HG02884 (cell line): ENCODE measurements around the gene RGS9.
"Not testable (repeated sequence)": the region's sequence is repeated elsewhere in the genome, so short reads cannot be mapped to it uniquely, and the experiment has no call there.

Experiments used
- ATAC-seq: cut with Tn5 transposase; IDR thresholded peaks from one replicate; pipeline ENCODE4 v1.9.1; 2021; ENCODE audit warnings: mild to moderate bottlenecking, moderate library complexity; ENCODE audit not compliant: unreplicated experiment

The RGS9 gene

GRCh38 chr17:65137021-65137939 is at the start of gene RGS9:
Gene RGS9, plus strand, starts transcription at chr17:65137370. Its CDS starts 171 bp downstream, at chr17:65137541.
- peak; percentile 86 for ATAC-seq

GRCh38 chr17:65088621-65089360 is 48.4 kb upstream of the RGS9 start:
- no peak for ATAC-seq

GRCh38 chr17:65092262-65092661 is 44.9 kb upstream of the RGS9 start:
- ATAC-seq: no peak

- not testable (repeated sequence) for ATAC-seq
Observed at GRCh38 chr17:65092721-65093356, 44.3 kb upstream of the RGS9 start.

GRCh38 chr17:65093930-65094329 is 43.2 kb upstream of the RGS9 start:
- ATAC-seq: no peak

- no peak for ATAC-seq
Observed at GRCh38 chr17:65095465-65095864, 41.7 kb upstream of the RGS9 start.

- ATAC-seq: not testable (repeated sequence)
Observed at GRCh38 chr17:65096382-65096781, 40.8 kb upstream of the RGS9 start.

GRCh38 chr17:65097110-65097509 is 40.1 kb upstream of the RGS9 start:
- ATAC-seq: no peak

- no peak for ATAC-seq
Observed at GRCh38 chr17:65099475-65099874, 37.7 kb upstream of the RGS9 start.

- peak; percentile 83 for ATAC-seq
Observed at GRCh38 chr17:65099941-65100315, 37.2 kb upstream of the RGS9 start.

- peak; percentile 63 for ATAC-seq
Observed at GRCh38 chr17:65100316-65101140, 36.6 kb upstream of the RGS9 start.

- no peak for ATAC-seq
Observed at GRCh38 chr17:65101371-65101770, 35.8 kb upstream of the RGS9 start.

GRCh38 chr17:65102235-65102634 is 34.9 kb upstream of the RGS9 start:
- ATAC-seq: no peak

GRCh38 chr17:65102788-65103187 is 34.4 kb upstream of the RGS9 start:
- ATAC-seq: no peak

GRCh38 chr17:65103431-65103830 is 33.7 kb upstream of the RGS9 start:
- no peak for ATAC-seq

- no peak for ATAC-seq
Observed at GRCh38 chr17:65103896-65104295, 33.3 kb upstream of the RGS9 start.

GRCh38 chr17:65104541-65104940 is 32.6 kb upstream of the RGS9 start:
- no peak for ATAC-seq

GRCh38 chr17:65104973-65105372 is 32.2 kb upstream of the RGS9 start:
- no peak for ATAC-seq

GRCh38 chr17:65108152-65108551 is 29.0 kb upstream of the RGS9 start:
- no peak for ATAC-seq

- no peak for ATAC-seq
Observed at GRCh38 chr17:65109543-65109942, 27.6 kb upstream of the RGS9 start.
